HL-60/S4 (cell line): ENCODE data around the gene SPARC.
"Not testable (repeated sequence)": the region's sequence is repeated elsewhere in the genome, so short reads cannot be mapped to it uniquely, and the experiment has no call there.

ENCODE experiments used
- in situ Hi-C: fragments of 300-500 bp; cut with MboI; formaldehyde crosslinking; loops from 2 replicates; pipeline ENCODE4 v1.14.3; 2022; ENCODE audit warnings: low sequenced_read_pairs

SPARC gene

DNA sequence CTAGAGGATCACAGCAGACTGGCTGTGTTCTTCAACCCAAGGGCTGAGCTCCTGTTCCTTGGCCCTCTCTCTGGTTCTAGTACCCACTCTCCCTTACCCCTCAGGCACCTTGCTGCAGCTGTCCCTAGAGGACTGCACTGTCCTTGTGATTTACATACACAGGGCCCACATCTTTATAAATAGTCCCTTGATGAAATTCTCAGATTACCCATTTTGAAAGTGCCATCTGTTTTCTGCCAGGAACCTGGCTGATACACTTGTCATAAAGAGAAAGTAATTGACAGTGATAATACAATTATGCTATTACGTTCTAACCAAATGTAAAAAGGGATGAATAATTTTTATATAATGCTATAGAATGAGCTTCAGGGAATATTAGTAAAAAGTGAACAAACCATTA lies 16.5 kb upstream of the SPARC start:
- in situ Hi-C loops: no loop called here

GRCh38 chr5:151700820-151701219 lies 14.1 kb upstream of the SPARC start:
- in situ Hi-C loops: no loop called here

- in situ Hi-C loops: no loop called here
Observed at GRCh38 chr5:151700296-151700695, 13.6 kb upstream of the SPARC start.

DNA sequence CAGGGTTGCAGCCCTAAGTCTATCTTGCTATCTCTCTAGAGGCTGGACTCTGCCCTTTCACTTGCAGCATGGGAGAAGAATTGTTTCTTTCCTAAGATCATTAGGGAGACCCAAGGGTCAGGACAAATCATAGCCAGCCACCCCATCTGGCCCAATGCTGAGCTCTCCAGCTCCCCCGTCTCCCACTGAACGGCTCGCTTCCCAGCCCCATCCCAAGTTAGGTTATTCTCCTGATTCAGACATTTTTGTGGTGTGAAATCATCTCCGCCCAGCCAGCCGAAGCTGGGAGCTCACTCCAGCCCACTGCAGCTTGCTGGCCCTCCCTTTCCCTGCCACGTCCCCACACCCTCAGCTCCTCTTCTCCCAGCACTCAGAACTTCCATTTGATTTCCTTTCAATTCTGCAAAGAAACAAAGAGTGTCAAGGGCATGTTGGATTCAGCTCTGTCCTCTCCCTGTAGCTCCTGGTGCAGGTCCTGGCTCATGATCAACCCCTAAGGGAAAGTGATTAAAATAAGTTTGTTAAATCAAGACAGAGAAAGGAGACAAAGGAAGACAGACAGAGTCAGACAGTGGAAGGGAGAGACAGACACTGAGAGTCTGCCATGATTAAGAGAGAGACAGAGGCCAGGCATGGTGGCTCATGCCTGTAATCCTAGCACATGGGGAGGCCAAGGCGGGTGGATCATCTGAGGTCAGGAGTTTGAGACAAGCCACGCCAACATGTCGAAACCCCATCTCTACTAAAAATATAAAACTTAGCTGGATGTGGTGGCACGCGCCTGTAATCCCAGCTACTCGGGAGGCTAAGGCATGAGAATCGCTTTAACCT lies 12.6 kb upstream of the SPARC start:
- in situ Hi-C loops: no loop called here

- in situ Hi-C loops: not testable (repeated sequence)
Observed at GRCh38 chr5:151698081-151698480, 11.4 kb upstream of the SPARC start.

DNA sequence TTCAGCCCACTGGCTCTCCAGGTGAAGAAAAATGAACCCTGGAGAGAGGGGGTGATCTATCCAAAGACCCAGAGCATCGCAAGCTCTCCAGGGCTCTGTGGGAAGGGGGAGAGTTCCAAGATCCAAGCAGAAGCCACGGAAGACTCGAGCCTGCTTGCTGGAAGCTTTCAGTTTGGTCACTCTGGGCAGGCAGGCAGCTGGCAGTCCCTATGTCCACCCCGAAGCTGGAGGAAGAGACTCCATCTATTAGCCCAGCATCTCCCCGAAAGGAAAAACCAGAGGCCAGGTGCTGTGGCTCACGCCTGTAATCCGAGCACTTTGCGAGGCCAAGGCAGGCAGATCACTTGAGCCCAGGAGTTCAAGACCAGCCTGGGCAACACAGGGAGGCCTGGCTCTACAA lies 10.7 kb upstream of the SPARC start:
- in situ Hi-C loops: no loop called here

- in situ Hi-C loops: no loop called here
Observed at GRCh38 chr5:151696470-151697061, 9.9 kb upstream of the SPARC start.

GRCh38 chr5:151695464-151695863 lies 8.7 kb upstream of the SPARC start:
- in situ Hi-C loops: no loop called here

DNA sequence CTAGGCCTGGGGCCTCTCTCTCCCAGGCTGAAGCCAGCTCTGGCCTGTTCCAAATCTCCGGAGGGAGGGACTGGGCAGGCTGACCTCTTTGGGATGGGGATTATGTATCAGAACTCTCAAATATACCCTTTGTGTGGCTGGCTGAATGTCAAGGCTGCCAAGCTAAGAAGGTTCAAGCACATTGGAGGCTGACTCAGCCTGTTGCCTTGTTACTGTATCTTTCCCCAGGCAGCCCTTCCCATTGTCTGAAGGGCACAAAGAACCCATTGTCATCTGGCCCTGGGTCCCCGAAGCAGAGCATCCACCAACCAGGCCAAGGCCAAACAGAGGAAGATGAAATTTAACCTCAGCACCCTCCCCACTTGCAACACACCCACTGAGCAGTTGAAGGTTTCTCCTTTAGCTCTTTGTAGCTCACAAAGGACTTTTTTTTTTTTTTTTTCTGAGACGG lies 7.3 kb upstream of the SPARC start:
- in situ Hi-C loops: no loop called here

GRCh38 chr5:151692312-151692711 lies 5.6 kb upstream of the SPARC start:
- in situ Hi-C loops: no loop called here

DNA sequence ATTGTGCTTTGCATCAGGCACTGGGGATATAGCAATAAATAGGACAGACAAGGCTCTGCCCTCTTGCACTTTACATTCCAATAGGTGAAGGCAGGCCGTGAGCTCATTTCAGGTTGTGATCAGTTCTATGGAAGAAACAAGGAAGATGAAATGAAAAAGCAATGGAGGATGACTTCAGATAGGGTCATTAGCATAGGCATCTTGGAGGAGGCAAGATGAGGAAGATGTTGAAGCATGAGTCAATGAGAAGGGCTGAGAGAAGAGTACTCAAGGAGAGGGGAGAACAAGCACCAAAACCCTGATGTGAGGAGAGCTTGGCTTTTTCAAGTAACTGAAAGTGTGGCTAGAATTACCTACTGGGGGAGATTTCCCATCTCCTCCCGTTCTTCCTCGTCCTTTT lies 5.0 kb upstream of the SPARC start:
- in situ Hi-C loops: no loop called here

- in situ Hi-C loops: not testable (repeated sequence)
Observed at GRCh38 chr5:151689591-151689990, 2.9 kb upstream of the SPARC start.

DNA sequence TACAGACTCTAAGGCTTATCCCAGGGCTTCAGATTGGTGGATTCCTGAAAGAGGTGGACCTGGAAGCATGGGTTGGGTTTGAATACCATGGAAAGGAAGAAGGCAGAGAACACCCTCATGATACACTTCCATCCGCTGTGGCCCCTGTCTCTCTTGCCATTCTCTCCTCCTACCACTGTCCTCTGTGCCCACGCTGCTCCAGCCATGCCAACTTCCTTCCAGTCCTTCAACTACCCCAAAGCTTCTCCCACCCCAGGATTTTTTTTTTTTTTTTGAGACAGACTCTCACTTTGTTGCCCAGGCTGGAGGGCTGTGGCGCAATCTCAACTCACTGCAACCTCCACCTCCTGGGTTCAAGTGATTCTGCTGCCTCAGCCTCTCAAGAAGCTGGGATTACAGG lies 1.7 kb upstream of the SPARC start:
- in situ Hi-C loops: no loop called here

DNA sequence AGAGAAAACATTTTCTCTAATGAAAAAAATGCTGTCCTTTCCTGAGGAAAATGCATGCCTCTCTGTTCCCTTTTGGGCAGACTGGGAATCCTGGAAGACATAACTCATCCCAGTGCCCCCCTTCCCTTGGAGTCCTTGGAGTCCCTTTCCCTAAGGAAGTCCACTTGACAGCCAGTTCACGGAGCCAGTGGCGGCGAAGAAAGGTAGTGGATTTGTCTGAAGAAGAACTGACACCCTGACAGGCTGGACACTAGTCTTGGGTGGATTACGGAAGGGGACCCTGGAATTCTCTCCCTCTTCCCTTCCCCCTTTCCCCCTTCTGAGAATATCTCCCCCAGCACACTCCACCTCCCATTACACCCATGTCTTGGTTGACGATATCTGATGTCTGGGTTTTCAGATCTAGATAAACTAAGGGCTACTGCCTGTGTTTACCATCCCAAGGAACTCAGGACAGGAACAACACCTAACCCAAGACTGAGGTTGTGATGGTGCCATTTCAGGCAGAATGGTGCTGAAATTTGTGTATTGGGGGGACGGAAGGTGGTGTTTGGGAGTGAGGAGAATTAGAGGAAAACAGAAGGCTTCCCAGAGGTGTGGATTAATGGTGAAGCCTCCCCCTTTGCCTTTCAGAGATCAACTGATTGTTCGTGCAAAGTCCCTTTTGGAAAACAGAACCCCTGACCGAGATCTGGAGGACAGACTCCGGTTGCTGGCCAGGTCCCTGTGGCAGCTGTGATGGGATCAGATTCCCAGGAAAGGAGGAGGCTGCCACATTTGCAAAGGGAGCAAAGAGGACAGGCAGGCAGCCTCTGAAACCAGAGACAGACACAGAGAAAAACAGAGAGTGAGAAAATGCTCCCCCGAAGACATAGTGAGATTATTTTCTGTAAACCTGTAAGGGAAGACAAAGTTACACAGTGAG lies 704 bp downstream of the SPARC start:
- in situ Hi-C loops: no loop called here

- in situ Hi-C loops: no loop called here
Observed at GRCh38 chr5:151684690-151685361, 1.9 kb downstream of the SPARC start.

DNA sequence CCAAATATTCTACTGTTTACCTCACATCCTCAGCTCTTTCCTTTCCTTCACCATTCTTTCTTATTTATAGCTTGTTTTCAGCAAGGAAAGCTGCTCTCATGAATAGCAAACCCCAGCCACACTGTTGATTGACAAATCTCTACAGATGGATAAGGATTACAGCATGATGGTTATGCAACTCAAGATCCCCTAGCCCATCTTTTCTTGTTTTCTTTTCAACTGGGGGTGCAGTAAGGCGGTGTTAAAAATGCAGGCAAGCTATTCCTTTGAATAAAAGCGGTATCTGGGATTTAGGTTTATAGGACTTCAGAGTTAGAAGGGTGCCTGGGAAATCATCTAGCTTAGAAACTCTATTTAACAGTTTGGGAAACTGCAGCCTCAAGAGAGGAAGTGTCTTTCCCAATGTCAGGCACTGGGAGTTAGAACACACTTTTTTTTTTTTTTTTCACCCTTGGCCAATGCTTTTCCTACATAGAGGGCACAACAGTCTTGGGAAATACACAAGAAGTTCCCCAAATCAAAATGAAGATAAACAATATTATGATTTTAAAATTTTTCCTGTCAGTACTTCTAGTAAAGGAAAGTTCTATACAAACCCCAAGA lies 2.6 kb downstream of the SPARC start:
- in situ Hi-C loops: no loop called here

GRCh38 chr5:151683444-151683843 lies 3.3 kb downstream of the SPARC start:
- in situ Hi-C loops: no loop called here

- in situ Hi-C loops: no loop called here
Observed at GRCh38 chr5:151682751-151683331, 3.9 kb downstream of the SPARC start.

DNA sequence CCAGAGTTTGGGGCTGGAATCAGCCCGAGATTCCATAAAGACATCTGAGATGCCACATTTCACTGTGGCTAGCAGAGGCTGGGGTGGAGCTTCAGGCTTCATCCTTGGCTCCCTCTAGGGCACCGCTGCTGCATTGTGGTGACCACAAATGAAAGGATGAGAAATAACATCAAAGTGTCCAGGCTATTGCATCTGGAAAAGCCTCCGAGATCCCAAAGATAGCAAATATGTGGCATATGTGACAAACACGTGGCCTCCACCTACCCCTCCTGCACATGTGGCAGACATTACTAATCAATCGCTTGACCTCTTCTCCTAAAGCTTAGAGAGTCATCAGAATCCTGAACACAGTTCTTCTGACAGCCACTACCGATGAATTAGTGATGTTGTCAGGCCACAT lies 4.5 kb downstream of the SPARC start:
- in situ Hi-C loops: no loop called here

DNA sequence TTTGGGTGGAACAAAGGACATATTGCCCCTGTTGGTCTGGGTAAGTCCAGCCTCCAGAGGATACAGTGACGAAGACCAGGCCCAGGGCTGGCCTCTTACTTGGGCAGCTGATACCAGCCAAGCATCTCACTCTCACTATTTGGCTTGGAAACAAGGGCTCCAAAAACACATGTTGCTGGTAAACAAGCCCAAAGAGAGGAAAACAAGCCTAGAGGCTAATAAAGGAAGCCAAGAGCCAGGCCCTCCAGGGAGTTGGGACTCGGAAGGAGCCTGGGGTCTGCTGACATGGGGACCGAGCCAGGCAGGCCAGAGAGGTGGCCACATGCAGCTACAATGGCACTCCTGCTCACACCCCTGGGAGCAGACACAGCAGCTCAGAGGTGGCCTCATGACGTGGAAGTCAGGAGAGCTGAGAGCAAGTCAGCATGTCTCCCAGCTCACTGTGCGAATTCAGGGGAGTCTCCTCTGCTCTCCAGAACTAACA lies 5.7 kb downstream of the SPARC start:
- in situ Hi-C loops: no loop called here
